GM18502 (cell line): Measurements from ENCODE around the gene RALGPS1.

Experiments
- ATAC-seq: cut with Tn5 transposase; IDR thresholded peaks from one replicate; pipeline ENCODE4 v1.9.1; 2021; ENCODE audit warnings: mild to moderate bottlenecking; ENCODE audit not compliant: unreplicated experiment, poor library complexity

RALGPS1 gene

DNA sequence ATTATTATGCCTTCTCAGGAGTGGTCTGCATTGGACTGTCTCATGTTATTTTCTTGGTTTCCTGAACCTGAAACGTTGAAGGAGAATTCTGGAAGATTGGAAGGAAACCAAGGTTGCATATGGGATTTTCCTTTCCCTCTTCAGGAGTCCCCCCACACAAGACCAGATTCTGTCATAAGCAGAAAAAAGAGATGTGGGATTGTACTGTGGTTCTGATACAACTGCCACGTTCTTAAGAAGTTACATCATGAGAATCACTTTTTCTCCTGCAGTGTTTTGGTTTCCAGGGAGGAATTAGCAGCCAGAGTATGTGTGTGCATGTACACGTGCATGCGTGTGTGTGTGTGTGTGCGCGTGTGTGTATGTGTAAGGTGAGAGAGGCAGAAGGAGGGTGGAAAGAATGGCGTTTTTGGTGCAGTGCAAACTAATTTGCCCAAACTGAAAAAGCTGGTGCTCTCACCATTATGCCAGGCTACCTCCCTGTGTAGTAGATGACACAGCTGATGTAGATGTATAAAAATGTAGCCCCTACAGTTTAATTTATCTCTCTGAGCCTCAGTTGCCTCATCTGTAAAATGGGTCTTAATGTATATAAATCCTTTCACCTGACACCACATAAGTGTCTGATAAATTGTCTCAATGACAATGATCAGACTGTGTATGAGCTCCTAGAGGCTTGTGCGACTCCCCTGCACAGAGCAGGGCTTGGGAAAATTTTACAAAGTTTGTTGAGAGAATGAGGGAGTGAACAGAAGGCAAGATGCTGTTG is 38.6 kb downstream of the RALGPS1 start:
- no peak for ATAC-seq

DNA sequence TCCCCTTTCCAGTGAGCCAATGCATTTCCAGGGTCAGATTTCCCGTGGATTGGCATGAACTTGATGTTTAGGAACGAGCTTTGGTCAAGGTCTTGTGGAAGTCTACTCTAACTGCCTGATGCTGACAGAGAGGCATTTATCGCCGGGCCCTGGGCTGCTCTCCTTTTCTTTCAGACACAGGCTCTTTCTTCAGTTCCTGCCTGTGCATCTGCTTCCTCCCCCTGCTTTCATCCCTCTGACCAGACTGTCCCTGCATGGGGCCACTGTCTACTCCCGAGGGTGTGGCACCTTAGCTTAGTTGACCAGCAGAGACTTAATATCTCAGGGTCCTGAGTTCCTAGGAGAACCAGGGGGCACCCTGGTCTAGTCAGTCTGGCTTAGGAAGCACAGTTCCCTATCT is 41.2 kb downstream of the RALGPS1 start:
- no peak for ATAC-seq

DNA sequence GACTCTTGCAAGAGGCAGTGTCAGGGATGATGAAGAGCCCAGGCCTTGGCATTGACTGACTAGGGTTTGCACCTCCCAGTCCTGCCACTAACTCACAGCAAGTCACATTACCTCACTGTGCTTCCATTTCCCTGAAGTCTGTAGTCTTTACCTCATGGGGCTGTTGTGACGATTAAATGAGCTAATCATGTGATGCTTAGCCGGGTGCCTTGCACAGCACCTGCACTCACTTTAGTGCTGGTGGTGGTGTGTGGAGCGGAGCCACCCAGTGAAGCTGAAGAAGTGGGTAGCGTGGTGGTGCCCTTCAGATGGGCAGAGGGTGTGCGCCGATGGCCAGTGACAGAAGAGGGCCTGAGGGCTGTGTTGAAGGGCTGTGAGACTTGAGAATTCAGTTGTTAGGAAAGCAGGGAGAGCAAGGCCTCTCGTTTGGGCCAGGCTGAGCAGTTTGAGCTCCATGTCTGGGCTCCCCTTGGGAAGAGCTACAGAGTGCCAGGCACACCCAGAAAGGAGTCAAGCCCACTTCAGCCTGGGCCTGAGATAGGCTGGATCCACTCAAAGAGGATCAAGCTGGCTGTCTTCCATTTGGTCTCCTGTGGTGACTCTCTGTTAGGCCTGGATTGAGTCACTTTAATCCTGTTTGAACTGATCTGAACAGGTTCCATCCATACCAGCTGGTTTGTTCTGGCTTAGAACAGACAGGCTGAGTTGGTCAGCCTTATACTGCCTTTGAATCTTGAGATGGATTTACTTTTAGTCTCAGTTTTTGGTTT is 42.5 kb downstream of the RALGPS1 start:
- no peak for ATAC-seq

DNA sequence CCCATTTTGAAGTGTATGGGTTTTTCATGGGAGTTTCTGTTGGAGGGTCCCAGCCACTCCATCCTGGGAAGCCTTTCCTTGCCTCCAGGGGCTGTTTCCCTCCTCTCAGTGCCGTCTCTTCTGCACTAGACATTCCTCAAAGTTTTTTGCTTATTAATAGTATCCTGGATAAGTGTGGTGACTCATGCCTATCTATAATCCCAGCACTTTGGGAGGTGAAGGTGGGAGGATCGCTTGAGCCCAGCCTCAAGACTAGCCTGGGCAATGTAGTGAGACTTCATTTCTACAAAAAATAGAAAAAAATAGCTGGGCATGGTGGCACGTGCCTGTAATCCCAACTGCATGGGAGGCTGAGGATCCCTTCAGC is 43.1 kb downstream of the RALGPS1 start:
- ATAC-seq, result no peak

DNA sequence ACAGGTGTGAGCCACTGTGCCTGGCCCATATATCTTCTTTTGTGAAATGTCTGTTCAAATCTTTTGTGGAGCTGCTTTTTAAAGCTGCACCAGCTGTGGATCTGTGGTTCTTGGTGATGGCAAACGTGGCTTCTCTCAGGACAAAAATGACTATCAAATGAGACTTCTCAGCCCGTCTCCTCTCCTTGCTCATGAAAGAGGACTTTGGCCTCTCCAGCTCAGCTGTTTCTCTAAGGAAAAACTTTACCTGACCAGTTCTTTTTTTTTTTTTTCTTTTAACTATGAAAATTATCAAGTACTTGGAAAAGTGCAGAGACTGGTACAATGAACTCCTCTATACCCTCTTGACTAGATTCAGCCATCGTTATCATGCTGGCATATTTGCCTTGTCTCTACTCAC is 44.8 kb downstream of the RALGPS1 start:
- no peak for ATAC-seq

DNA sequence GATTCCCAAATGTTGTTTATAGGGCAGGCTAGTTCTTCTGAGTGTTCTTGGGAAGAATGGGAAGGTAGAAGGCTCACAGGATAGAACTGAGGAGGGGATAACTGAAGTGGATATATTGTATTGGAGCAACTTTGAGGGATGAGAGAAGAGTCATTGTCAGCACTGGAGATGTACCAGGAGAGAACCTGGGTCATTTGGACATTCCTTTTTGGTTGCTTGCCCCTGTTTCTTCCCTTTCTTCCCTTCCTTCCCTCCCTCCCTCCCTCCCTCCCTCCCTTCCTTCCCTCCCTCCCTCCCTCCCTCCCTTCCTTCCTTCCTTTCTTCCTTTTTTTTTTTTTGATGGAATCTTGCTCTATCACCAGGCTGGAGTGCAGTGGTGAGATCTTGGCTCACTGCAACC is 45.3 kb downstream of the RALGPS1 start:
- ATAC-seq, result no peak

DNA sequence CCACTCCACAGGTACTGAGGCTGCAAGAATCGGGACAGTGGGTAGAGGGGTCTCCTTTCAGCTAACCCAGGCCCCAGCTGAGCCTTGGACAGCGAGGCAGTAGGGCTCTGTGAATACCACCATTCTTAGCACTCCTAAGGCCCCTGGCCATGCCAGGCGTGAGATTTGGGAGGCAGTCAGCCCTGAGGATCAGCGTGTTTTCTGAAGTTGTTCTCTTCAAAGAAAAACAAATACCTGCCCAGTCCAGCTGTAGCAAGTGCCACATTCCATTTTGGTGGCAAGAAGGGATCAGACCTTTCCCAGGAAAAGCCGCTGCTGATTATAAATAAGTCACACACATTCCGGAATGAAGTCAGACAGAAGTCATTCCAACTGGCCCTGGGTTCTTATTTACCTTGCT is 47.8 kb downstream of the RALGPS1 start:
- no peak for ATAC-seq

DNA sequence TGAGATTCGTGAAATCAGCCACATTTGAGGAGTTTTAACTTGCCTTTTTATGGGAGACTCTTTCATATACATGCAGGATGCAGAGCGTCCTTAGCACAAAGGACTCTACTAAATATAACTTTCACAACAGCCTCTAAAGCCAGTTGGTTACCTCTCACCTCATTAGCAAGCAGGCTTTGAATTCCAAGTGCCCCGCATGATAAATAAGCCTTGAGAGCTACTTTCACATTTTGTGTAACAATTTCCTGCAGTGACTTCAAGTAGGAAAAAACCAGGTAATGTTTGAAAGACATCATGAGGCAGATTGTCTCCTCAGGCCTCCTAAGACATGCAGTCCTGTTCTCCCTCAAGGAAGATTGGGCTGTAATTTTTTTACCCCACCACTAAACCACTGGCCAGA is 50.5 kb downstream of the RALGPS1 start:
- ATAC-seq, result no peak

DNA sequence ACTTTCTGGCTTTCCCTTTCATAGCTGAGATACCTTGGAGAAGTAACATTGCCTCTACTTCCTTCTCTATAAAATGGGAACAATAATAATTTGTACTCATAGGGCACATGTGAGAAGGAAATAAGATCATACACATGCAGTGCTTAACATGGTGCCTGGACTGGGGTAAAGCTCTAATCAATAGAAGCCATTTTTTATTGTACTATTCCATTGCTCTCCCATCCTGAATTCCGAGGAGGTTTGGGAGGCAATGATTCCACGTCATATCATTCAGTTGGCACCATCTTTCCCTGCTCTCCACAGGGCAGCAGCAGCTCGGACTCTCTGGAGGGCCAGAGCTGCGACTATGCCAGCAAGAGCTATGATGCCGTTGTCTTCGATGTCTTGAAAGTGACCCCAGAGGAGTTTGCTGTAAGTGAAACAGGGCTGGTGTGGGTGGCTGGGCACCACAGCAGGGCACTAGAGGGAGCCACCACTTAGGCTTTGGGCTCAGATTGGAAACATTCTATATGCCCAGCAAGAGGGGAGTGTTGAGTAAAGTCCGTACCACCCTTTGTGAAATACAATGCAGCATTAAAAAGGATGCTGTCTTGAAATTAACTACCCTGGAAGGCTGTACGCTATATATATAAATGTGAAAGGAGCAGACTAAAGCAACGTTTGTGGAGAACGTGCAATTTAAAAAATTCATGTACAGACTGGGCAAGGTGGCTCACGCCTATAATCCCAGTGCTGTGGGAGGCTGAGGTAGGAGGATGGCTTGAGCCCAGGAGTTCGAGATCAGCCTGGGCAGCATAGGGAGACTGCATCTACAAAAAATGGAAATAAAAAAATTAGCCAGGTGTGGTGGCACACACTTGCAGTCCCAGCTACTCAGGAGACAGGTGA is 51.2 kb downstream of the RALGPS1 start:
- ATAC-seq, result no peak

DNA sequence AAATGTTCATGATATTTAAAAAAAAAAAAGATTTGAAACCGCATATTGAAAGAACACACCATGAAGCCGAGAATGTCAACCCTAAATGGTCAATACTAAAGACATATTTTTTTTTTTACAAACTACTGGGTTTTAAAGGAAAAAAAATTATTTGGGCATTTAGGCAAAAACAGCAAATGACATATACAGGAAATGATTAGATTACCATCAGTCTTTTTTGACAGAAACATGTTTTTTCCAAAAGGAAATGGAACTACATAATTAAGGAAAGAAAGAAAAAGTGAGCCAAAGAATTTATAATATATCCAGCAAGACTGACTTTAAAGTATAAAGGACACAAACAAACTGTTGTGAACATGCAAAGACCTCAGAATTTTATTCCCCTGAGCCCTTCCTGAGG is 56.7 kb downstream of the RALGPS1 start:
- no peak for ATAC-seq

DNA sequence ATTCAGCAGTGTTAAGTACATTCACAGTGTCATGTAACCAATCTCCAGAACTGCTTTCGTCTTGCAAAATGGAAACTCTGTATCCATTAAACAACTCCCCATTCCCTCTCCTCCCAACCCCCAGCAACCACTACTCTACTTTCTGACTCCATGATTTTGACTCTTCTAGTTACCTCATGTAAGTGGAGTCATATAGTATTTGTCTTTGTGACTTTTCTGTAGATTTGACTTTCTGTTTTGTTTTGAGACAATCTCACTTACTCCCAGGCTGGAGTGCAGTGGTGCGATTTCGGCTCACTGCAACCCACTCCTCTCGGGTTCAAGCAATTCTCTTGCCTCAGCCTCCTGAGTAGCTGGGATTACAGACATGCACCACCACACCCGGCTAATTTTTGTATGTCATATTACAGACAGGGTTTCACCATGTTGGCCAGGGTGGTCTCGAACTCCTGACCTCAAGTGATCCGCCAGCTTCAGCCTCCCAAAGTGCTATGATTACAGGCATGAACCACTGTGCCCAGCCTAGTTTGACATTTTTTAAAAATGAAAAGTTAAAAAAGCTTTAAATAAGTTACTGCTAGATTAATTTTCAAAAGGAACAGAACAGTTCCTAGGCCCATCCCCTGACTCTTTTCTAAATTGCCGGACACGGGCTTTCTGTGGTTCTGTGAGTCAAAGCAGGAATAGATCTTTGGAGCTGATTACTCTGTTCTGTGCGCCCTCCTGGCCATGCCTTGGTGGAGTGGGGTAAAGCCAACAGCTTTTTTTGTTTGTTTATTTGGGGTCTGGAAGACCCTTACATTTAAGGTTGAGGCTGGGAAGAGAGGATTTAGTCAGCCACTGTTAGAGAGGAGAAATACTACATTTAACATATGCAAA is 59.3 kb downstream of the RALGPS1 start:
- peak; percentile 58 for ATAC-seq

DNA sequence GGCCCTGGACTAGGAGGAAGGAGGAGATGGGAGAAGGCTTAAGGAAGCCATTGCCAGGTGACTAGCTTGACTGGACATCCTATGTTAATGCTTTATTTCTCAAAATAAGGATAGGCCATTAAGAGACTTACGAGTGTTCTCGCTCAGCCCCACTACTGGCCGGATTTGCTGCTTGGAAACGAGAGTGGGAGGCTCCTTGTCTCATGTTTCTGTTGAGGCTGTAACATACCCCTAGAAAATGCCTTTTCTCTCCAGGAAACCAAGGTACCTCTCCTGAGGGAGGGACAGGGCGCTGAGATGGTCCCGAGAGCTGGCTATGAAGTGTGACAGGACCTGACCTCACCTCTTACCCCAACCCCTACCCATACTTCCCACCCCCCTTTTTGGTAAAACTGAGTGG is 60.0 kb downstream of the RALGPS1 start:
- ATAC-seq, result no peak

DNA sequence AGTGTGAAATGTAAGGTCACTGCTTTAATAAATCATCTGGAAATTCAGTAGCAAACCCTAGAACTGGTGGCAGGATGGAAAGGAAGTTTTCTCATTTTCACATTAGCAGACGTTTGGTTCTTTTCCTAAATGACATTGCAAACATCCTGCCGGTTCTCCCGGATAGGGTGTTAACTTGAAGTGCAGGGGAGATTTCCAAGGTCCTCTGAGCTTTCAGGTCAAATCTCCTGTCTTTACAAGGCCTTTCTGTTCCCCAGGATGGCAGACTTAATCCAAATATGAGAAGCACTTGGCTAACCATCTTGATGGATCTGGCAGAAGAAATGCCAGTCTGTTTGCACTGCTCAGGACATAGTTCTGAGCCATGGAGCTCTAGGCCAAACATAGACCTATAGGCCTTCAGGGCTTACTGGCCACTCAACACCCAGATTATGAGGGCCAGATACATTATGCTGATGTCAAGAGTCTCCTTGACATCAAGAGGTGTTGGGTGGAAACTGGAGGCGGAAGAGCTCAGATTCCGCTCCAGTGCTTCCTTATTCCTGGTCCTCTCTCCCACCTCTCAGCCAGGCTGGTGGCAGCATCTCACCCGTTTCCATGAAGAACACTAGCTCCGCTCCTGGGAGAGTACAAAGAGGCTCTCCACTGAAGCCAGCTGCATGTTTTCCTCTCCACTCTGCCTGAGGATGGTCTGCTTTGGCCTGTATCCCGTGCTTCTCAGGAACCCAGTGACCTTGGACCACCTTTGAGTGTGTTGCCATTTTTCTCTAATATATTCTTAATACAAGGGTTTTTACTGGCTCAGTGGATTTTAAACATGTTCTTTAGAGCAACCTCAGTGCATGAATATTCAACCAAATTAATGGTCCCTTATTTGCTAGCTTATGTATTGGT is 61.0 kb downstream of the RALGPS1 start:
- ATAC-seq, result no peak

DNA sequence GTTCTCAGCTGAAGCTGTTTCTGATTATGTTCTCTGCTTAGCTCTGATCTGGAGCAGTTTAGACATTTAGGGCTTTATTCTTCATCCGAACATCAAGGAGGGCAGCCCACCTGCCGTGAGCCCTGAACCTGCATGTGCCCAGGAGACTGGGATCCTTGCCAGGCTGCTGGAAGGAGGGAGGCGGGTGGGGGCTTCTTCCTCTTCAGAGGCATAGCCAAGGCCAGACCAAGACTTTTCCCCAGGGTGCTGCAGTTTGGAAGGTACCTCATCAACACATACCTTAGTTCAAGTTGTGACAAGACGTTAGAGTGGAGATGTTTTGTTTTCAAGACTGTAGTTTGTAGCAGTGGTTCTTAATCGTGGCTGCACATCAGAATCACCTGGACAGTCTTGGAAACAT is 64.9 kb downstream of the RALGPS1 start:
- no peak for ATAC-seq

DNA sequence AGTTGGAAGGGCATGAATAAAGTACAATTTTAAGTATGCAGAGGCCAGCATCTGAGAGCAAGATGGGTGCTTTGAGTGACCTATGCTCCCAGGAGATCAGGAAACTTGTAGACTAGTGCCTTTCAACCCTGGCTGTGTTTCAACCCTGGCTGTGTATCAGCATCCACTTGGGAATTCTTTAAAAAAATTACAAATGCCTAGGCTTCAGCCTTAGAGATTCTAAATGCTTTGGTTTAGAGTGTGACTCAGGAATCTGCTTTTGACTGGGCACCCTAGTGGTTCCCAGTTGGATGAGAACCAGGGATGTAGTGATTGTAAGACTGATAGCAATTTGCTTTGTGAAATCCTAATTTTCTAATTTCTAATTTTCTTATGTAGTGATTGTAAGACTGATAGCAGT is 65.6 kb downstream of the RALGPS1 start:
- ATAC-seq, result no peak

DNA sequence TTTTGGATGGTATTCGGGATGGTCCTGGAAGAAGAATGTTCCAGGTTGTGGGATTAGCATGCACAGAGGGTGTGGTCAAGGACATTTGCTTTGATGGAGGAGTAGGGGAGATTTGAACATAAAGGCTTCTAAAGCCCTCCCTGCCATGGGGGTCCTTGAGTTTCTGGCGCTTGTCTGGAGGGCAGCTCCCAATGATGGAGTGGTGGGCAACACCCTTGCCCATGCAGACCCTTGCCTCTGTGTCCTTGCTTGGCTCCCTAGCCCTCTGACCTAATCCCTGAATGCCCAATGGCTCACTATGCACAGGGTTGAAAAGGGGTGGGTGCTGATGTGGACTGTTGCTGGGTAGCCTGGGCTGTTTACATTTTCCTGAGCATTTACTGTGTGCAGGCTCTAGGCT is 66.6 kb downstream of the RALGPS1 start:
- ATAC-seq, result no peak

DNA sequence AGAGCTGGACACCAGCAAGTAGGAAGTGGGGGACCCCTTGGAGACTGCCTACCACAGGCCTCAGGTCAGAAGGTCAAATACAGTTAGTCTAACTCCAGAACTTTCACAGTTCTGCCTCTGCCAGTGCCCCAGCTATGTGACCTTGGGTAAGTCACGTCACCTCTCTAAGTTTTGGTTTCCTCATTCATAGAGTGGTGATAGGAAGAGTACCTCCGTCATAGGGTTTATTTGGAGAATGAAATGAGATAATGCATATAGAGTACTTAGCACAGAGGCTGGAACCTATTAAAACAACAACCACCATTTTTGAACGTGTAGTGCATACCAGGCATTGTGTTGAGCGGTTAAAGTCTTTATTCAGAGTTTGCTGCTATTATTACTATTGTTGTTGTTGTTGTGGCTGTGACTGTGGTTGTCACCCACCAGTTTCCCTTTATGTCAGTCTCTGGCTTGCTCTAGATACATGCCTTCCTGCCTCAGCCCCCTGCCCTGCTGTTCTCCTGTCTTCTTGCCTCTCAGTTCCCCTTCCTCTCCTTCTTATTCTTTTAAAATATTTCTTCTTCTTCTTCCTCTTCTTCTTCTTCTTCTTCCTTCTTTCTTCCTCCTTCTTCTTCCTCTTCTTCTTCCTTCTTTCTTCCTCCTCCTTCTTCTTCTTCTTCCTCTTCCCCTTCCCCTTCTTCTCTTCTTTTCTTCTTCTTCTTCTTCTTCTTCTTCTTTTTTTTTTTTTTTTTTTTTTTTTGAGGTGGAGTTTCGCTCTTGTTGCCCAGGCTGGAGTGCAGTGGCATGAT is 67.8 kb downstream of the RALGPS1 start:
- no peak for ATAC-seq

DNA sequence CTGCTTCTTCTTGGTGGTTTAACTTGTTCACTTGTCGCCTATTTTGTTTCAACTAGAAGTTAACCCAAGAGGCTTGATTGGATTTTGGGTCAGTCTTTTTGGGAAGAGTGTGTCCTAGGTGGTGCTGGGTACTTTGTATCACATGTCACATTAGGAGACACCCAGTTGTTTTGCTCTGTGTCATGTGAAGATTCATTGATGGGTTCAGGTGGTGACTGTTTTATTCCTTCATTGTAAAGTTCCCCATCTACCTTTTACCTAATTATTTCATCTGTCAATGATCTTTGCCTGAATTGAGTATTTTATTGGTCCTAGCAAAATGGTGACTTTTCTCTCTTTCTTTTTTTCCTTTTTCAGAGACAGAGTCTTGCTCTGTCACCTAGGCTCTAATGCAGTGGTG is 69.2 kb downstream of the RALGPS1 start:
- ATAC-seq, result no peak
